Sigmoid colon (tissue), 7 donors: ENCODE data around the gene PPP1CB. TPM values are rescaled to one million over a fixed set of nuclear protein-coding genes. Genes with fewer than 3 reads are reported as not detected.

Source experiments
- DNase-seq: peaks from one replicate; pipeline ENCODE4 v3.0.0-alpha.2; 2019
- H3K27ac ChIP-seq, 4 donors: fragments of 200-600 bp; sonication (generic); one replicate each; pipeline ENCODE4 v1.5.1; 2016 to 2019; ENCODE audit warnings: mild to moderate bottlenecking in 1 of 4
- H3K27me3 ChIP-seq, 3 donors: fragments of 200-600 bp; sonication (generic); one replicate each; pipeline ENCODE4 v1.5.1; 2019; ENCODE audit warnings: mild to moderate bottlenecking in 1 of 3
- H3K36me3 ChIP-seq, 4 donors: fragments of 200-600 bp; sonication (generic); one replicate each; pipeline ENCODE4 v1.5.1; 2016 to 2019
- H3K4me1 ChIP-seq, 4 donors: fragments of 200-600 bp; sonication (generic); one replicate each; pipeline ENCODE4 v1.5.1; 2017 to 2019
- H3K4me3 ChIP-seq, 4 donors: fragments of 200-600 bp; sonication (generic); one replicate each; pipeline ENCODE4 v1.5.1; 2017 to 2019; ENCODE audit warnings: mild to moderate bottlenecking in 2 of 4, moderate library complexity in 1 of 4
- H3K9me3 ChIP-seq, 4 donors: fragments of 200-600 bp in 3 of 4; sonication (generic) in 3 of 4; one replicate each; pipeline versions ENCODE4 v1.5.1 to v1.6.1; 2013 to 2019
- EP300 ChIP-seq, 4 donors: sonication (generic); formaldehyde crosslinking; IDR thresholded peaks; one replicate each; pipeline ENCODE4 v1.6.1; 2017; ENCODE audit warnings: antibody characterized with exemption in 4 of 4
- POLR2A ChIP-seq, 2 donors: fragments of 450-650 bp; IDR thresholded peaks; one replicate each; pipeline ENCODE4 v1.6.1; 2016; ENCODE audit warnings: antibody characterized with exemption in 2 of 2, mild to moderate bottlenecking in 2 of 2, moderate library complexity in 2 of 2
- POLR2AphosphoS5 ChIP-seq, 4 donors: sonication (generic); formaldehyde crosslinking; IDR thresholded peaks; one replicate each; pipeline ENCODE4 v1.6.1; 2017; ENCODE audit warnings: antibody characterized with exemption in 4 of 4
- WGBS, 2 donors: extraction: QIAGEN DNeasy Blood & Tissue Kit; methylation state at CpG; one replicate each; pipeline ENCODE4 v1.1.7; 2013; 5-methylcytosine and 5-hydroxymethylcytosine counted together
- intact Hi-C: fragments of 100-400 bp; cut with DNase I; formaldehyde crosslinking; loops from one replicate; pipeline ENCODE4 v1.15.1; 2023
- polyA plus RNA-seq, 3 donors: library from polyadenylated mRNA; stranded (reverse); fragments of 200-250 nt; gene quantifications; one replicate each; pipeline ENCODE4 v1.2.3, GENCODE V29; 2013
- total RNA-seq, 4 donors: library from RNA; depleted of rRNA; stranded (reverse); fragments of >200 nt; gene quantifications; one replicate each; pipeline ENCODE4 v1.1.0, GENCODE V29; 2016
- TF ChIP-seq, protein P1 (sequence below), 4 experiments: fragments of 450-650 bp in 3 of 4; fragments of 200-600 bp in 1 of 4; IDR thresholded peaks; one replicate each; pipeline ENCODE4 v1.5.1; 2016 to 2019; ENCODE audit warnings: antibody characterized with exemption in 4 of 4, mild to moderate bottlenecking in 3 of 4, moderate library complexity in 2 of 4
- donor health status: healthy with polysubstance abuse.
- donor health status: Bipolar disorder and iron deficiency.
- donor health status: healthy.

PPP1CB gene
- total and polyA plus RNA-seq, 7 donors, result 88.7 to 567 (median 446) TPM

DNA sequence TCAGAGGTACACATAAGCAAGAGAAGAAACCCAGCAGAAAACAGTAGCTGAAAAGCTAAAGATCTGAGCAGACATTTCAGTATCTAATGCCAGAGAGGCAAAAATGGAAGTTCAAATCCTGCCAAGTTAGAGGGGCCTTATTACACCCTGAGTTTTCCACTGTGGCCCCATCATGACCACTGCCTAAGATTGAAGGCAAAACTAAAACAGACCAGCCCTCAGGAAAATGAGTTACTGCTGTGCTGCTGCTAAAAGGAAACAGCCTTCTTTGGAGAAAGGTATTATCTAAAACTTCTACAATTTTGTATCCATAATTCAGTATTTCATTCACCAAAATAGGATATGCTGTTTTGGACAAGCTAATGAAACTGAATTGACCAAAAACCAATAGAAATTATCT is 16.8 kb downstream of the PPP1CB start:
- intact Hi-C loops, result no loop called here
- no peak for TF ChIP-seq POLR2A (IDR thresholded peaks at IDR 0.05)
- H3K9me3 ChIP-seq, result no peaks in the 10 kb centered on the region
- no peaks in the 10 kb centered on the region for H3K27me3 ChIP-seq
- peaks cover 0 to 86% (median 76%) of the 10 kb centered on the region in 4 donors for H3K4me1 ChIP-seq
- no peak overlapping the region for H3K4me3 ChIP-seq
- no peaks in the 10 kb centered on the region for H3K36me3 ChIP-seq
- H3K27ac ChIP-seq, result peak overlapping the region in 1 of 4 donors; percentile 27
- no peak for DNase-seq

DNA sequence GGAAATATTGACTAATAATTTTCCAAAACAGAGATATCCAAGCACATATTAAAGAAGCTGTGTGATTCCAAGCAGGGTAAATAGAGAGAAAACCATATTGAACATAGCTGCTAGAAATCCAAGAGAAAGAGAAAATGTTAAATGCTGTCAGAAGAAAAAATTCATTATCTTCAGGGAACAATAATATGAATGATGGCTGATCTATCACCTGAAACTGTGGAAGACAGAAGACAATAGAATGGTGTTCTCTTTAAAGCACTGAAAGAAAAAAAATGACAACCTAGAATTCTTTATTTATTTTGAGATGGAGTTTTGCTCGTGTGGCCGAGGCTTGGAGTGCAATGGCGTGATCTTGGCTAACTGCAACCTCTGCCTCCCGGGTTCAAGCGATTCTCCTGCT is 17.3 kb downstream of the PPP1CB start:
- Histone ChIP-seq H3K27ac (no peak overlapping the region), H3K9me3 (no peaks in the 10 kb centered on the region), H3K4me3 (no peak overlapping the region), H3K4me1 (peaks cover 0 to 86% (median 73%) of the 10 kb centered on the region in 4 donors), H3K36me3 (no peaks in the 10 kb centered on the region), H3K27me3 (no peaks in the 10 kb centered on the region)
- intact Hi-C loops, result no loop called here
- TF ChIP-seq POLR2A (IDR thresholded peaks at IDR 0.05) (no peak), POLR2AphosphoS5 (IDR thresholded peaks at IDR 0.05) (no peak), EP300 (IDR thresholded peaks at IDR 0.05) (no peak)
- TF ChIP-seq, protein P1, sequence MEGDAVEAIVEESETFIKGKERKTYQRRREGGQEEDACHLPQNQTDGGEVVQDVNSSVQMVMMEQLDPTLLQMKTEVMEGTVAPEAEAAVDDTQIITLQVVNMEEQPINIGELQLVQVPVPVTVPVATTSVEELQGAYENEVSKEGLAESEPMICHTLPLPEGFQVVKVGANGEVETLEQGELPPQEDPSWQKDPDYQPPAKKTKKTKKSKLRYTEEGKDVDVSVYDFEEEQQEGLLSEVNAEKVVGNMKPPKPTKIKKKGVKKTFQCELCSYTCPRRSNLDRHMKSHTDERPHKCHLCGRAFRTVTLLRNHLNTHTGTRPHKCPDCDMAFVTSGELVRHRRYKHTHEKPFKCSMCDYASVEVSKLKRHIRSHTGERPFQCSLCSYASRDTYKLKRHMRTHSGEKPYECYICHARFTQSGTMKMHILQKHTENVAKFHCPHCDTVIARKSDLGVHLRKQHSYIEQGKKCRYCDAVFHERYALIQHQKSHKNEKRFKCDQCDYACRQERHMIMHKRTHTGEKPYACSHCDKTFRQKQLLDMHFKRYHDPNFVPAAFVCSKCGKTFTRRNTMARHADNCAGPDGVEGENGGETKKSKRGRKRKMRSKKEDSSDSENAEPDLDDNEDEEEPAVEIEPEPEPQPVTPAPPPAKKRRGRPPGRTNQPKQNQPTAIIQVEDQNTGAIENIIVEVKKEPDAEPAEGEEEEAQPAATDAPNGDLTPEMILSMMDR (IDR thresholded peaks at IDR 0.05), result no peak
- 87 to 96% methylated on average over 5 of the region's 5 CpGs for WGBS, 2 donors
- no peak for DNase-seq

DNA sequence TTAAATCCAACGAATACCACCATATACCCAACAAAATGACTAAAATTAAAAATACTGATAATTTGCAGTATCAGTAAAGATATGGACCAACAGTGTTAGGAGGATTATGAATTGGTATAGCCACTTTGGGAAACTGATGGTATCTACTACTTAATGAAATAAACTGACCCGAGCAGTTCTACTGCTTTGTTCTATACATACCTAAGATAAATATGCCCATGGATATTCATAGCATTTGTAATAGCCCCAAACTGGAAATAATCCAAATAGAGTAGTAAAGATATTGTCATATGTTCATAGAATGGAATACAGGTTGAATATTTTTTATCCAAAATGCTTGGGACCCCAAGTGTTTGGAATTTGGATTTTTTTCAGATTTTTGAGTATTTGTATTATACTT is 20.7 kb downstream of the PPP1CB start:
- H3K9me3 ChIP-seq, result no peaks in the 10 kb centered on the region
- H3K36me3 ChIP-seq, result peaks cover 0 to 9% (median 0%) of the 10 kb centered on the region in 4 donors
- no peak overlapping the region for H3K4me3 ChIP-seq
- no peaks in the 10 kb centered on the region for H3K27me3 ChIP-seq
- WGBS, 2 donors, result 89 to 91% methylated on average over 2 of the region's 2 CpGs
- H3K4me1 ChIP-seq, result peaks cover 0 to 88% (median 69%) of the 10 kb centered on the region in 4 donors
- H3K27ac ChIP-seq, result no peak overlapping the region
- TF ChIP-seq, protein P1 (IDR thresholded peaks at IDR 0.05), result no peak
- TF ChIP-seq EP300 (IDR thresholded peaks at IDR 0.05), result no peak
- TF ChIP-seq POLR2AphosphoS5 (IDR thresholded peaks at IDR 0.05), result no peak
- no peak for TF ChIP-seq POLR2A (IDR thresholded peaks at IDR 0.05)
- intact Hi-C loops, result no loop called here
- DNase-seq, result no peak

DNA sequence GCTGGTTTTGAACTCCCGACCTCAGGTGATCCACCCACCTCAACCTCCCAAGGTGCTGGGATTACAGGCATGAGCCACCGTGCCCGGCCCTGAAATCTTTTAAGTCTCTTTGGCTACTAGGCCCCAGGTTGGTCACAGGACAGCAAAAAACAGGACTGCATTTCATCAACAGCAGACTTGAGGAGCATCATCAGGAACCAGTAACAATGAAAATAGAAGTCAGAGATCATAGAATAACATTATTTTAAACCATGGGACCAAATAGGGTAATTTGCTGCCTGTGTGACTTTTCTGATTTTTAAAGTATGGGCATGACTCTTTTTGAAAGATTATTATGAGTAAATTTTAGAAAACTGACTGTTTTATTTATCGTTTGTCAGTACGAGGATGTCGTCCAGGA is 24.8 kb downstream of the PPP1CB start:
- Histone ChIP-seq H3K36me3 (peaks cover 0 to 49% (median 25%) of the 10 kb centered on the region in 4 donors), H3K27ac (peak overlapping the region in 3 of 4 donors; percentile 2 to 36 (median 18)), H3K9me3 (no peaks in the 10 kb centered on the region), H3K4me3 (no peak overlapping the region), H3K4me1 (peaks cover 0 to 71% (median 47%) of the 10 kb centered on the region in 4 donors), H3K27me3 (no peaks in the 10 kb centered on the region)
- DNase-seq, result no peak
- intact Hi-C loops, result no loop called here
- WGBS, 2 donors, result 84 to 89% methylated on average over 6 of the region's 6 CpGs
- no peak for TF ChIP-seq POLR2A (IDR thresholded peaks at IDR 0.05)
- TF ChIP-seq POLR2AphosphoS5 (IDR thresholded peaks at IDR 0.05), result no peak
- TF ChIP-seq EP300 (IDR thresholded peaks at IDR 0.05), result no peak
- TF ChIP-seq, protein P1 (IDR thresholded peaks at IDR 0.05), result no peak

DNA sequence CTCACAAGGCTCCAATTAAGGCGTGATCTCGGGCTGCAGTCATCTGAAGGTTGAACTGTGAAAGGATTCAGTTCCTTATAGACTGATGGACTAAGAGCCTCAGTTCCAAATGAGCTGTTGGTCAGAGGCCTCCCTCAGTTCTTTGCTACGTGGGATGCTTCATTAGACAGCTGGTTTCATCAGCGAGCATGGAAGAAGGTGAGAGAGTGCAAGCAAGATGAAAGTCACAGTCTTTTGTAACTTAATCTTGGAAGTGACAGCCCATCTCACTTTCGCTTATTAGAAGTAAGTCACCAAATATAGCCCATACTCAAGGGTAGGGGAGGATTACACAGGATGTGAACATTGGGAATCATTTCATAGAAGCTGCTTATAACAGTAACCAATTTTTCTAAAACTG is 26.8 kb downstream of the PPP1CB start:
- H3K4me1 ChIP-seq, result peaks cover 0 to 54% (median 34%) of the 10 kb centered on the region in 4 donors
- H3K27ac ChIP-seq, result peak overlapping the region in 1 of 4 donors; percentile 33
- intact Hi-C loops, result no loop called here
- H3K27me3 ChIP-seq, result no peaks in the 10 kb centered on the region
- no peak for DNase-seq
- no peak for TF ChIP-seq EP300 (IDR thresholded peaks at IDR 0.05)
- TF ChIP-seq, protein P1 (IDR thresholded peaks at IDR 0.05), result no peak
- no peak for TF ChIP-seq POLR2A (IDR thresholded peaks at IDR 0.05)
- TF ChIP-seq POLR2AphosphoS5 (IDR thresholded peaks at IDR 0.05), result no peak
- H3K9me3 ChIP-seq, result no peaks in the 10 kb centered on the region
- H3K36me3 ChIP-seq, result peaks cover 0 to 69% (median 40%) of the 10 kb centered on the region in 4 donors
- H3K4me3 ChIP-seq, result no peak overlapping the region
- 94 to 95% methylated on average over 5 of the region's 5 CpGs for WGBS, 2 donors
